ENCODE results near the gene NUP107.

The NUP107 gene

GRCh38 chr12:68772714-68773113 is 85.9 kb downstream of the NUP107 start:
- DNase-seq (ENCODE audit: low read depth in 1 of 2, low spot score in 1 of 2): no peak

- no peak for DNase-seq (ENCODE audit: low read depth in 1 of 2, low spot score in 1 of 2)
Observed at GRCh38 chr12:68773582-68773981, 86.8 kb downstream of the NUP107 start.

GRCh38 chr12:68775121-68775630 is 88.4 kb downstream of the NUP107 start:
- no peak for DNase-seq (ENCODE audit: low read depth in 1 of 2, low spot score in 1 of 2)

GRCh38 chr12:68776976-68777610 is 90.3 kb downstream of the NUP107 start:
- no peak for DNase-seq (ENCODE audit: low read depth in 1 of 2, low spot score in 1 of 2)

- no peak for DNase-seq (ENCODE audit: low read depth in 1 of 2, low spot score in 1 of 2)
Observed at GRCh38 chr12:68779280-68779679, 92.5 kb downstream of the NUP107 start.

GRCh38 chr12:68780731-68781130 is 94.0 kb downstream of the NUP107 start:
- DNase-seq (ENCODE audit: low read depth in 1 of 2, low spot score in 1 of 2): no peak

GRCh38 chr12:68781728-68782127 is 95.0 kb downstream of the NUP107 start:
- DNase-seq (ENCODE audit: low read depth in 1 of 2, low spot score in 1 of 2): no peak

- no peak for DNase-seq (ENCODE audit: low read depth in 1 of 2, low spot score in 1 of 2)
Observed at GRCh38 chr12:68784015-68784414, 97.2 kb downstream of the NUP107 start.

GRCh38 chr12:68785358-68785757 is 98.6 kb downstream of the NUP107 start:
- no peak for DNase-seq (ENCODE audit: low read depth in 1 of 2, low spot score in 1 of 2)

GRCh38 chr12:68785823-68786222 is 99.0 kb downstream of the NUP107 start:
- no peak for DNase-seq (ENCODE audit: low read depth in 1 of 2, low spot score in 1 of 2)

- no peak for DNase-seq (ENCODE audit: low read depth in 1 of 2, low spot score in 1 of 2)
Observed at GRCh38 chr12:68786929-68787328, 100.2 kb downstream of the NUP107 start.

GRCh38 chr12:68788554-68789143 is 101.9 kb downstream of the NUP107 start:
- no peak for DNase-seq (ENCODE audit: low read depth in 1 of 2, low spot score in 1 of 2)

- no peak for DNase-seq (ENCODE audit: low read depth in 1 of 2, low spot score in 1 of 2)
Observed at GRCh38 chr12:68789144-68789878, 102.5 kb downstream of the NUP107 start.

GRCh38 chr12:68790081-68790951 is 103.5 kb downstream of the NUP107 start:
- DNase-seq (ENCODE audit: low read depth in 1 of 2, low spot score in 1 of 2): no peak

- no peak for DNase-seq (ENCODE audit: low read depth in 1 of 2, low spot score in 1 of 2)
Observed at GRCh38 chr12:68790952-68791234, 104.1 kb downstream of the NUP107 start.

- no peak for DNase-seq (ENCODE audit: low read depth in 1 of 2, low spot score in 1 of 2)
Observed at GRCh38 chr12:68791897-68792481, 105.2 kb downstream of the NUP107 start.

- DNase-seq (ENCODE audit: low read depth in 1 of 2, low spot score in 1 of 2): no peak
Observed at GRCh38 chr12:68792952-68793351, 106.2 kb downstream of the NUP107 start.

GRCh38 chr12:68793436-68793835 is 106.7 kb downstream of the NUP107 start:
- DNase-seq (ENCODE audit: low read depth in 1 of 2, low spot score in 1 of 2): no peak

- DNase-seq (ENCODE audit: low read depth in 1 of 2, low spot score in 1 of 2): no peak
Observed at GRCh38 chr12:68793975-68794652, 107.3 kb downstream of the NUP107 start.

- no peak for DNase-seq (ENCODE audit: low read depth in 1 of 2, low spot score in 1 of 2)
Observed at GRCh38 chr12:68794653-68795251, 108.0 kb downstream of the NUP107 start.
